Lung (tissue), 12 donors: ENCODE data around the gene ST8SIA1. TPM values are rescaled to one million over a fixed set of nuclear protein-coding genes. Genes with fewer than 3 reads are reported as not detected.

ENCODE experiments used
- ATAC-seq: fragments of 200-7000 bp; cut with Tn5 transposase; one replicate; pipeline ENCODE4 v1.9.1; 2020; ENCODE audit warnings: moderate number of reproducible peaks; ENCODE audit not compliant: insufficient read depth, low FRiP score
- DNase-seq, 3 donors: peaks; one replicate each; pipeline ENCODE4 v3.0.0-alpha.2; 2013 to 2017
- H3K27ac ChIP-seq, 2 donors: one replicate each; pipeline ENCODE4 v1.5.1; 2013; ENCODE audit warnings: mild to moderate bottlenecking in 2 of 2, moderate library complexity in 2 of 2, control low read depth in 1 of 2, inconsistent platforms in 1 of 2, low read depth in 1 of 2, low read length in 1 of 2
- H3K27me3 ChIP-seq, 3 donors: one replicate each; pipeline ENCODE4 v1.5.1; 2013; ENCODE audit warnings: low read length in 2 of 3; ENCODE audit not compliant: control insufficient read depth in 3 of 3, insufficient read depth in 3 of 3
- H3K36me3 ChIP-seq, 4 donors: one replicate each; pipeline ENCODE4 v1.5.1; 2013; ENCODE audit warnings: low read length in 4 of 4, mild to moderate bottlenecking in 1 of 4, moderate library complexity in 1 of 4; ENCODE audit not compliant: control insufficient read depth in 4 of 4, insufficient read depth in 4 of 4
- H3K4me1 ChIP-seq, 5 donors: one replicate each; pipeline ENCODE4 v1.5.1; 2013; ENCODE audit warnings: low read length in 5 of 5, mild to moderate bottlenecking in 2 of 5, moderate library complexity in 1 of 5; ENCODE audit not compliant: control insufficient read depth in 5 of 5, insufficient read depth in 5 of 5
- H3K4me3 ChIP-seq: one replicate; pipeline ENCODE4 v1.5.1; 2013; ENCODE audit warnings: mild to moderate bottlenecking, control low read depth, moderate library complexity
- H3K9ac ChIP-seq, 2 donors: one replicate each; pipeline ENCODE4 v1.5.1; 2013; ENCODE audit warnings: low read length in 2 of 2, control low read depth in 1 of 2; ENCODE audit not compliant: insufficient read depth in 1 of 2
- H3K9me3 ChIP-seq, 4 donors: one replicate each; pipeline ENCODE4 v1.5.1; 2013; ENCODE audit warnings: low read length in 3 of 4, mild to moderate bottlenecking in 1 of 4, moderate library complexity in 1 of 4; ENCODE audit not compliant: control insufficient read depth in 4 of 4, insufficient read depth in 3 of 4
- CTCF ChIP-seq: IDR thresholded peaks from 2 replicates; pipeline ENCODE4 v1.5.1; 2012; ENCODE audit warnings: mild to moderate bottlenecking; ENCODE audit errors: control extremely low read depth, extremely low read depth
- WGBS, 2 donors: extraction: QIAGEN DNeasy Blood & Tissue Kit; methylation state at CpG; one replicate each; pipeline ENCODE4 v1.1.7; 2013; 5-methylcytosine and 5-hydroxymethylcytosine counted together
- polyA plus RNA-seq, 2 donors: library from polyadenylated mRNA; stranded (reverse); fragments of 200-250 nt; gene quantifications; one replicate each; pipeline ENCODE4 v1.2.1, GENCODE V29; 2013
- total RNA-seq, 2 donors: library from RNA; depleted of rRNA in 1 of 2; stranded (reverse); fragments of >200 nt in 1 of 2; gene quantifications; one replicate each; pipeline ENCODE4 v1.2.1, GENCODE V29; 2014 to 2021
- donor health status: control.
- donor health status: control.
- donor health status: Bipolar disorder and iron deficiency.
- donor health status: healthy.
- donor health status: DM: yes; HTN: yes; CAD: no.

The ST8SIA1 gene
- total and polyA plus RNA-seq, 4 donors: 1.2 to 20.9 (median 3.5) TPM

- no peak for DNase-seq
- Histone ChIP-seq H3K27ac (no peak overlapping the region), H3K36me3 (no peaks in the 10 kb centered on the region), H3K27me3 (no peaks in the 10 kb centered on the region), H3K4me1 (peaks cover 0 to 39% (median 1%) of the 10 kb centered on the region in 5 donors), H3K9me3 (no peaks in the 10 kb centered on the region), H3K9ac (no peak overlapping the region), H3K4me3 (no peak overlapping the region)
- no peak for ATAC-seq
- no peak for TF ChIP-seq CTCF
Measured at GRCh38 chr12:22306311-22306710, 28.2 kb downstream of the ST8SIA1 start.

DNA sequence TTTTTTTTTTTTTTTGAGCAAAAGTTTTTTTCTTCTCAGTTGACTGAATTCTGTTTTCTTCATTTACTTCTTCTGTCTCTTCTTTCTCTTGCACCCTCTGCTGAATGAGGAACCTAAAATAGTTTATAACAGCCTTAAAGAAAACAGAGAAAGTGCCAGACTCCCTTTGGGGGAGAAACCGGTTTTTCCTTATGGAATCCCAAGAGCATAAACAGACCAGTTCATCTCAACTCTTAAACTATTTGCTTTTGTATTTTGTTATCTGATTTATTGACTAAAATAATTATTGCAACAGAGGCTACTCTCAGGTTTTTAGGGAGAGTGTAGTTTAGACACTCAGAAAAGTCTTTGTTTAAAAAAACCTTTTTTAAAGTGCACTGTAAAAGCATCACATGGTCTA lies 30.2 kb downstream of the ST8SIA1 start:
- no peak for ATAC-seq
- H3K27me3 ChIP-seq: no peaks in the 10 kb centered on the region
- H3K9me3 ChIP-seq: peaks cover 0 to 6% (median 0%) of the 10 kb centered on the region in 4 donors
- peaks cover 0 to 21% (median 1%) of the 10 kb centered on the region in 5 donors for H3K4me1 ChIP-seq
- TF ChIP-seq CTCF: no peak
- DNase-seq: peak in 1 of 3 donors; percentile 87
- H3K27ac ChIP-seq: no peak overlapping the region
- no peak overlapping the region for H3K9ac ChIP-seq
- H3K4me3 ChIP-seq: no peak overlapping the region
- H3K36me3 ChIP-seq: no peaks in the 10 kb centered on the region
- 51 to 80% methylated on average over 1 of the region's 1 CpG for WGBS, 2 donors

GRCh38 chr12:22299294-22299912 lies 35.1 kb downstream of the ST8SIA1 start:
- DNase-seq: no peak
- Histone ChIP-seq H3K4me3 (no peak overlapping the region), H3K27ac (no peak overlapping the region), H3K9me3 (peaks cover 0 to 8% (median 0%) of the 10 kb centered on the region in 4 donors), H3K27me3 (no peaks in the 10 kb centered on the region), H3K4me1 (peaks cover 0 to 10% (median 0%) of the 10 kb centered on the region in 5 donors), H3K9ac (no peak overlapping the region), H3K36me3 (no peaks in the 10 kb centered on the region)
- no peak for ATAC-seq
- TF ChIP-seq CTCF: no peak

GRCh38 chr12:22289250-22289649 lies 45.3 kb downstream of the ST8SIA1 start:
- Histone ChIP-seq H3K4me1 (peaks cover 0 to 9% (median 0%) of the 10 kb centered on the region in 5 donors), H3K9ac (no peak overlapping the region), H3K36me3 (no peaks in the 10 kb centered on the region), H3K27me3 (no peaks in the 10 kb centered on the region), H3K27ac (no peak overlapping the region), H3K4me3 (no peak overlapping the region), H3K9me3 (peaks cover 0 to 2% (median 0%) of the 10 kb centered on the region in 4 donors)
- ATAC-seq (no peak), DNase-seq (no peak)
- 92 to 99% methylated on average over 6 of the region's 6 CpGs for WGBS, 2 donors
- TF ChIP-seq CTCF: no peak
